Activated gamma-delta T cell treated with anti-CD3 and anti-CD28 coated beads, Interleukin-2, amount 50 U/mL, for 16 hours (primary cell): ENCODE data around the gene CNOT6.

Experiments used
- DNase-seq: peaks from one replicate; pipeline ENCODE4 v3.0.0-alpha.2; 2020; ENCODE audit warnings: low read depth

The CNOT6 gene

DNA sequence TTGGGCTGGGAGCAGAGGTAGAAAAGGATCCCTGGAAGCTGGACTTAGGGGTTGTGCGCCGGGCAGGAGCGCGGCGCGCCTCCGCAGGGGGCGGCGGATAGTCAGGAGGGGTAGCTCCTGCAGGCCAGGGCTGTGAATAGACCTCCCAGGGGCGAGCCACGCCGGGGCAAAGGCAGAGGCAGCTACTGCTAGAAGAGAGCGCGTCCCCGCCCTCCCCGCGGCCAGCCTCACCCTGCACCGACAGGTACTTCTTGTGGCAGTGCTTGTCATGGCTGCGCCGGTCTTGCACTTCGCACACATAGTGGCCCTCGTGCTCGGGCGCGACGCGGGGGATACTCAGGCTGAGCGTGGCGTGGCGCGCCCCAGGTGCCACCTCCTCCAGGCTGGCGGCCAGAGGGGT lies 127.1 kb downstream of the CNOT6 start:
- no peak for DNase-seq

DNA sequence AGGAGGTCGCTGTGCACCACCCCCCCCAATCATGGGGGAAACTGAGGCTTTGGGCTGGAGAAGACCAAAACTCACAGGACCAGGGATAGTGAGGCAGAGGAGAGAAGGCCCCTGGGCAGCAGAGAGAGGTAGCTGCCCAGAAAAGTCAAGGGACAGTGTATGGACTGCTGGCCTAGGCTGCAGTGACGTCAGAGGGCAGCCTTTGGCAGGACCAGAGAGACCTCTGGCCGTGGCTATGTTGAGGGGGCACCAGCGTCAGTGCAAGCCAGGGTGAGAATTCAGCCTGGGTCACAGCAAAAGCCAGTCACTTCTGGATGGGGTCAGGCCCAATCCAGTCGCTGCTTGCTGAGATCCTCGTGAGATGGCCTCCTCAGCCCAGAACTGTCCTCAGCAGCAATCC lies 128.7 kb downstream of the CNOT6 start:
- no peak for DNase-seq

DNA sequence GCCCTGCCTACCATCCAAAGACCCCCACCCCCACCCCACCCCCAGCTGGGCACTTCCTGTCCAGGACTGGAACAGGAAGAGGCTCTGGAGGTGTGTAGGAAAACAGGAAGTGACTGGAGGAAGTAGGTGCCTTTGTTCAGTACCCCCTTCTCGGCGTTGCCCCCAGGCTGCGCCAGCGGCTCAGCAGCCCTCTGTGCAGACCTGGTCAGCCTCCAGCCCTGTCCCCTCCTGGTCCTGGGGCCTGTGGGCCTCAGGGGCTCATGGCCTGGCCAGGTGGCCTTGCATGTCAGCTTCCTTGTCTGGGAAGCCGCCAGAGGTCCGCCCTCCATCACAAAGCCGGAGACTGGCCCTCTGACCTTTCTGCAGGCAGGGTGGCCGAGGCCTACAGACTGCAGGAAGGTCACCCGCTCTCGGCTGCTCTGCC lies 129.2 kb downstream of the CNOT6 start:
- DNase-seq = no peak

DNA sequence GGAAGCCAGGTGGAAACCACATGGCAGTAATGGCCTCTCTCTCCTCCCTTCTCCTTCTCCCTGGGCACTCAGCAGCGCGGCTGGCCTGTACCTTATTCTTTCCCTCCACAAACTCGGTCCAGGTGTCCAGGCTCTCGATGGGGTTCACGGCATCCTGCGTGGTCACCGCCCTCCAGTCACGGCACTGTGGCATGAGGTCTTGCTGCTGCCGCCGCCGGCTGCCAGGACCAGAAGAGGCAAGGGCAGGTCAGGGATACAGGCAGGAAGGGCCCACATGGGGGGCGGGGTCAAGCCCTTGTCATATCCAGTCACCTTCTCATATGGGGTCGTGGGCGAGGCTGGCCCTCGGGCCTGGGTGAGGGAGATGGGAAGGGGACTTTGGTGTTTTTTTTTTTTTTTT lies 129.7 kb downstream of the CNOT6 start:
- DNase-seq = no peak

DNA sequence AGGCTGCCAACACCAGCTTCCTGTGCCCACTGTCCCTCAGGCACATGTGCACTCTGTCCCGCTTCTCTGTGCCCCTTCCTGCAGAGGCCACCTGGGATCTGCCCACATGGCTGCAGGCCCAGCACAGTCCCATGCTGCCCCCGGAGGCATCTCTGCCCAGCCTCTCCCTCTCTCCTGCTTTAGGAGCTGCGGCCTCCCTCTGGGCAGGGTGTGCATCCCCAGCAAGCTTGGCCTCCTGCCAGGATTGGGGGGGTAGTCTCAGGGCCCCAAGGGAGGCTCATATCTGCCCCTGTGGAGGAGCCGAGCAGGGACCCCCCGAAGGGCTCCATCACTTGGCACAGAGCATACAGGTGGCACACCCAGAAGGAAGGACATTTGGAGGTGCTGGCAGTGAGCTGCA lies 130.4 kb downstream of the CNOT6 start:
- DNase-seq = no peak

DNA sequence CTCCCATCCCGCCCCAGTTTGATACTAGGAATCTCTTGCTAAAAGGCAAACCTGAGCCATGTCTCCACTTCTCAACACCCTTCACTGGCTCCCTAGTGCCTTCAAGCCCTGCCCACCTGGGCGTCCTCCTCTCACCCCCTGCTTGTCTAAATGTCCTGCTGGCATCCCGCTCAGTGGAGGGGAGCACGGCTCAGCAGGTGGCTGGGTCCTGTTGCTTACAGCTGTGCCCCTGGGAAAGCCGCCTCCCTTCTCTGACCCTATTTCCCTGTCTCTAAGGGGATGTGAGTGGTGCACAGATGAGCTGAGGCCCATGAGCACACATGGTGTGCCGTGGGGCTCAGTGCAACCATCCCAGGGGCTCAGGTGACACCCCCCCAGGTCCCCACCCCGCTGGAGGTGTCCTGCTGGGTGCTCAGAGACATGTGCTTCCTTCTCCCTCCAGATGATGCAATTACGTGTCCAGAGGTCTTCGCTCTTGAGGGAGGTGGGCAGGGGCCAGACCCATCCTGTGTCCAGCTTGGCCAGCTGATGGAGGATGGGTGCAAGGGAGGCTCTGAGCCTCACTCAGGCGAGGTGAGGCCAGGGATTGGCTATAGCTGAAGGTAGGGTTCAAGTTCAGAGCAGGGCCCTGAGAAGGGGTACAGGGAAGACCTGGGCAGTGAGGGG lies 131.1 kb downstream of the CNOT6 start:
- no peak for DNase-seq

DNA sequence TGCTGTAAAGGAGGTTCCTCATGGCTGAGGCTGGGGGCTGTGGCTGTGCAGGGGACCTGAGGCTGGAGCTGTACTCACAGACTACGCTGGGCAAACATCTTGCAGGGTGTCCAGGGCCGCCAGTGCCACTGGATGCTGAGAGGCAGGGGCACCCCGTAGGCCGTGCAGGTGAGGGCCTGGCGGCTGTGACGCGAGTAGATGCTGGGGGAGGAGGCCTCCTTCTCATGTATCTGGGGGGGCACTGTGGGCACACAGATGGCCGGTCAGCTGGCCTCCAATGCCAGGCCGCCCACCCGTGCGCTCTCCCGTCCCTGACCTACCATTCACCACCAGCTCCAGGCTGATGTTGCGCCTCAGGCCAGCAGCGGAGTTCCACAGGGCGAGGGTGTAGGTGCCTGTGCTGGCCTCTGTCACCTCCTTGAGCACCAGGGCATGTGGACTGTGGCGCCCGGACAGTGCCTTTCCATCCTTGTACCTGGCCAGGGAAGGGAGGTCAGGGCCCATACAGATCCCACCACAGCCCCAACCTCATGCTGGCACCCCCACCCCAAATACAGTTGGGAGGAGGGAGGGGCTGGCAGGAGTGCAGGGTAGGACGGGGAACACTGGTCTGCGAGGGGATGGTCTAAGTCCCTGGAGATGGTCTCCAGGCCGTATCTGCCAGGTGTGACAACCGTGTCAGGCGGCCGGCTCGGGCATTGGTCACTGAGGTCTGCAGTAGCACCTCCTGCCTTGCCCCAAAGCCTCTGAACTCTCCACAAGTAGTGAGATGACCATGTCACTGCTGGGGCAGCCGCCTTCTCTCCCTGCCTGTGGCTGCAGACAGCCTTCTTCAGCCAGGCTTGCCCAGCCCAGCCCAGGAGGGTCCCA lies 131.8 kb downstream of the CNOT6 start:
- DNase-seq = no peak

DNA sequence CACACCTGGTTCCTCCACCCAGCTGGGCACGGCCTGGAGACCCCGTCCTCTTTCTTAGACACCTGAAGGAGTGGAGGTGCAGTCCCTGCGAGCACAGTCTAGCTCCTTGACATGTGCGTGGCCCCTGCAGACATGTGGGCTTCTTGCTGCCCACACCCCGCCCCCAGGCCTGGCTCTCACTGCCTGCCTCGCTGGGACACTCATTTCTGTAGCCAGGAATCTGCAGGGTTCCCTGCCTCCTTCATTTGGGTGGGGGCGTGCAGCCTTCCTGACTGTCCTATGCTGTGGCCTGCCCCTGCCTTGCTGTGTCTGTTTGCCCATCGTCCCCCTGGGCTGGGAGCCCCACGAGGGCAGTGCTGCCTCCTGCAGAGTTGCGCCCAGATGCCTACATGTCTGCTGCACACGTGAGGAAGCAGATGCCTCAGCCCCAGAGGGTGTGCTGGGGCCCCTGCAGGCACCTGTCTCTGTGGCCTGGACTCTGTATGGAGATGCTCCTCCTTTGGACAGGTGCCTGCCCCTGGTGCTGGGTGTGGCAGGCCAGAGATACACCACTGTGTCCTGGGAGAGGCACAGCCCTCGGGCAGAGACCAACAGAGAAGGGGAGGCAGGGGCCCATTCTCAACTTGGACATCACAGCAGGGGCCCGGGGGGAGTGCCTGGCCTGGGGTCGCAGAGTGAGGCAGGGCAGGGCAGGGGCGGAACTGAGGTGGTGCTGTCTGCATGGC lies 132.6 kb downstream of the CNOT6 start:
- DNase-seq = no peak

DNA sequence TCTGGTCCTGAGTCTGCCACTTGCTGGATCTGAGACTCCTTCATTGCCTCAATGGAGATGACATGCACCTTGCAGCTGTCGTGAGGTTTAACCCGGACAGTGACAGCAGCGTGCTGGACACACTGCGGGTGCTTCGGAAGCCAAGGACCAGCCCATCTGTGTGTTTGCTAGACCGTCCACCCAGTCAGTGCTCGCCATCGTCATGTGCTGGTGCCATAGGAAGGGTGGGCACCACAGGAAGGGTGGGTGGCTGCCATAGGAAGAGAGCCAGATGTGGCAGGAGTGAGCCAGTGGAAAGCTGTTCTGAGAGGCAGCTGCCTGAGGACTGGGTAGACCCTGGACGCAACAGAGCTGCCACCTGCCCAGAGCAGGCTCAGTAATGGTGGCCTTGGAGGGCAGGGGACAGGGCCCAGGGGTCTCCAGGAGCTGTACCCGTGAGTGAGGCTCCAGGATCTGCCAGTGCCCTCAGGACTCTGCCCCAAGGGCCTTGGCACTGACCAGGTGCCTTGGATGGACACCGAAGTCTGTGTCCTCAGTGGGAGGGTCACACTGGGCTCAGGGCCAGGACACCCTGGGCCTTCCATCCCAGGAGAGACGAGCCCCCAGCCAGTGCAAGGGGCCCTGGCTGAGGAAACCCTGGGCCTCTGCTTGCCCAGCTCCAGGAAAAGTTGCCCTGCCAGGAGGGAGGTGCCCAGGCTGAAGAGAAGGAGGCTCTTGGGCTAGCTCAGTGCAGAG lies 133.4 kb downstream of the CNOT6 start:
- no peak for DNase-seq
